Forelimb muscle (tissue), 1 donor: ENCODE data around the gene VWA3B. TPM values are rescaled to one million over a fixed set of nuclear protein-coding genes. Genes with fewer than 3 reads are reported as not detected.
"Not testable (repeated sequence)": the region's sequence is repeated elsewhere in the genome, so short reads cannot be mapped to it uniquely, and the experiment has no call there.

ENCODE experiments used
- DNase-seq: peaks from one replicate; pipeline ENCODE4 v3.0.0-alpha.2; 2013; ENCODE audit warnings: low read depth
- polyA plus RNA-seq: library from polyadenylated mRNA; unstranded; fragments of 120-200 nt; gene quantifications from one replicate; pipeline ENCODE4 v1.2.1, GENCODE V29; 2013; ENCODE audit not compliant: insufficient read length

The VWA3B gene
- polyA plus RNA-seq, 1 donor, result 1.6 TPM

DNA sequence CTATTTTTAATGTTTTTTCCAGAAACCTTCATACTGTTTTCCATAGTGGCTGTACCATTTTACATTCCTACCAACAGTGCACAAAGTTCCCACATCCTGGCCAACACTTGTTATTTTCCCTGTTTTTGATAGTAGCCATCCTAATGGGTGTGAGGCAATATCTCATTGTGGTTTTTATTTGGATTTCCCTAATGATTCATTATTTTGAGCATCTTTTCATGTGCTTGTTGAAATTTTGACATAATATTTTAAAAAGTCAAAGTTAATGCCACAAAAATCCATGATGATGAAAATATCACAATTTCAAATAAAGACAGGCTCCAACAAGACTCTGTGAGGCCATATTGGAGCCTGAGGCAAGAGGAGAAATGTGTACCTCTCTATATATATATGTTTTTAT, 50.2 kb downstream of the VWA3B start:
- DNase-seq, result no peak

DNA sequence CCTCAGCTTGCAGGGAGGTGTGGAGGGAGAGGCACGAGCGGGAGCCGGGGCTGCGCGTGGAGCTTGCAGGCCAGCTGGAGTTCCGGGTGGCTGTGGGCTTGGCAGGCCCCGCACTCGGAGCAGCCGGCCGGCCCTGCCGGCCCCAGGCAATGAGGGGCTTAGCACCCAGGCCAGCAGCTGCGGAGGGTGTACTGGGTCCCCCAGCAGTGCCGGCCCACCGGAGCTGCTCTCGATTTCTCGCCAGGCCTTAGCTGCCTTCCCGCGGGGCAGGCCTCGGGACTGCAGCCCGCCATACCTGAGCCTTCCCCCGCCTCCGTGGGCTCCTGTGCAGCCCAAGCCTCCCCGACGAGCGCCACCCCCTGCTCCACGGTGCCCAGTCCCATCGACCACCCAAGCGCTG, 52.0 kb downstream of the VWA3B start:
- not testable (repeated sequence) for DNase-seq

DNA sequence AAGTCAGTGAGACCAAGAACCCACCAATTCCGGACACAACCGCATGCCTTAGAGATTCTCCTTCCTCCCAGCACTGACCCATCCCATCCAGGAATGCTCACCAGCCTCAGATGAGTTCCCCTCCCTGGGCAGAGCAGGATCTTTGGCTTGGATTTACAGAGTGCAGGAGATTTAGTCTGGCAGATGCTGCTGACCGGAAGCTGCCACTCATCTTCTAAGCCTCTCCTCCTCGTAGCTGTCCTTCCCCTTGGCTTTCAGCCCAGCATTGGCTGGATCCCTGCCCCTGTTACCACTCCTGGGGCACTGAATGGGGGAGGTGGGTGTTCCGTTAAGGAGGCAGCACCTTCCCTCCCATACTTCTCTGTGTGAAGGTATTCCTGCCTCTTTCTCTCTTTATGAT, 53.2 kb downstream of the VWA3B start:
- no peak for DNase-seq

DNA sequence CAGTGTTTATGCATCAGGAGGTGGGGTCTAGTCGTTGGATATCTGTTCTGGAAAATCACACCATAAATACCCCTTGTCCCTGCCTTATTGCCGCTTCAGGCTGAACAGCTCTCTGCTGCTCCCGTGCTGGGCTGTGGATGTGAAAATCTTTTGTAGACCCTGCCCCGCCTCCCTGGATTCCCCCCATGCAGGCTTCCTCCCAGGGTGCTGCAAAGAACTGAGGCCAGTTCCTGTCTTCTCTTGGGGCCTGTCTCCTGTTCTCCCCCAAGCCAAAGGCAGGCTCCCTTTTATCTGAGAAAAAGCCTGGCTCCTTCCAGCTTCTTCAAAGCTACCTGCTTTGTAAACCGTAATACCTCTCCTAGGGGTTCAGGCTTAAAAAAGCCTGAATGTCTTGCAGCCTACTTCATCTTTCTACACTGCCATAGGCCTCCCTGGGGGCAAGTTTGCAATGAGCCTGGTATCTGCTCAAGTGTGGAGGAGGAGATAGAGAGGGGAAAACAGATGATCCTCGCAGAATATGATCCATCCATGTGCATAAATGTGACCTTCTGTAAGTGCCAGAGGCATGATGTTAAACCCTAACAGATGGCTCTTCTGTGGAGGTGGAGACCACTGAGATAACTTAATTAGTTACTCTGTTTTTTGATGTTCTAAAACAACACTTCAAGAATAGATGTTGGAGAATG, 55.3 kb downstream of the VWA3B start:
- DNase-seq, result no peak

DNA sequence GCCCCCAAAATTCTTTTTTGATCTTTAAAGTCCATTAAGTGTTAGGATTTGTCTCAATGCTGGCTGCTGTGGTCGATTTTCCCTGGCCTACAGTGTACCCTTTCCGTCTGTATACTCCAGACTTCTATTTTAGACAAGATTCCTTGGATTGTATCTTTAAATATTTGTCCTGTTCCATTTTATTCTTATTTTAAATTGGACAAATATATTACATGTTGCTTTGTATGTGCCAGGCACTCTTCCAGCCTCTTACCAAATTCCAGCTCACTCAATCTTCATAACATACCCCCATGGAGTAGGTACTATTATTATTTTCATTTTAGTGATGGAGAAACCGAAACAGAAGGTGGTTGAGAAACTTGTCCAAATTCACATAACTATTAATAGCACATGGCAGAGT, 58.1 kb downstream of the VWA3B start:
- DNase-seq, result no peak

DNA sequence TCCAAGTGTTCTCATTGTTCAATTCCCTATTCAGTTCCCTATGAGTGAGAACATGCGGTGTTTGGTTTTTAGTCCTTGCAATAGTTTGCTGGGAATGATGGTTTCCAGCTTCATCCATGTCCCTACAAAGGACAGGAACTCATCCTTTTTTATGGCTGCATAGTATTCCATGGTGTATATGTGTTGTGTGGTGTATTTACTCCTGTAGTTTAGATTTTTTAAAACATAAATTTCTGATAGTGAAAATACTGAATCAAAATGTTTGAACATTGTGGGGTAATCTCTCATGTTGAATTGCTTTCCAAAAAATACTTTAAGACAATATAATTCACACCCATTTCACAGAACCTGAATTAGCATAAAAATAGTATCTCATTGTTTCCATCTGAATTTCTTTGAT, 60.9 kb downstream of the VWA3B start:
- not testable (repeated sequence) for DNase-seq

DNA sequence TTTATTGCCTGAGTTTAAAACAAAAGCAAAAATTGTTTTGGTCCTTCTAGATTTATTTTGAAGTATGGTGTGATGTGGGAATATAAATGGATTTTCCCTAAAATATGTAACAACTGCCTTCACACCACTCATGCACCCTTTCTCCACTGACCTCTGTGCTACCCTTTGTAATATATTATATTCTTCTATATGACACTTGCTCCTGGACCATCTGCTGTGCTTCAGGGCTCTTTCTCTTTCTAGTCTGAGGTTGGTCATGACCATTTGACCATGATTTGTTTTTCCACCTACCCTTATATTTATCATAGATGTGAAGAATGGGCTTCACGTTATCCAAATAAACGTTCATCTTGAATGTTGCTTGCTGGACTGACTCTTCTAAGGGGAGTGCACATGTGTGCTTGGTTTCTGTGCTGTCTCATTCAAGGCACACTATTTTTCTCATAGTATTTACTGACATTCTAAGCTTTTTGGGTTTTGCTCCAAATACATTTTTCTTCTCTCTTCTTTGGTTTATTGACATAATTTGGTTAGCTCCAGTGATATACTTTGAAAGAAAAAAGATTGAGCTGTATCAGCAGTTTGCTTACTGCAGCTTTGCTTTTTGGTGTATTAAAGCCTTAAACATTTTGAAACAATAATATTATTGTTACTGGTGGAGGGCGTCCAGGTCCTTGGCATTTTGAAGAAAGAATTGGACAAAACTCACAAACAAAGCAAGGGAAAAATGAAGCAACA, 61.8 kb downstream of the VWA3B start:
- DNase-seq, result no peak

DNA sequence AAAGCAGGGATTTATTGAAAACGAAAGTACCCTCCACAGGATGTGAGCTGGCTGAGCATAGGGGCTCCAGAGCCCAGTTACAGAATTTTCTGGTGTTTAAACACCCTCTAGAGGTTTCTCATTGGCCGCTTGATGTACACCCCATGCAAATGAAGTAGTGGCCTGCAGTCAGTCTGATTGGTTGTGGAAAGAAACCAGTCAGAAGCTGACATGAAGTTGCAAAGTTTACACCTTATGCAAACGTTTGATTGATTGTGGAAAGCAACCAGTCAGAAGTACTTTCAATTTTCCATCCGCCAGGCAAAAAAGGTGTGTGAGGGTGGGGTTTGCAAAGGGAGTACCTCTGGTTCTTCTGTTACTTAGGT, 62.3 kb downstream of the VWA3B start:
- no peak for DNase-seq

DNA sequence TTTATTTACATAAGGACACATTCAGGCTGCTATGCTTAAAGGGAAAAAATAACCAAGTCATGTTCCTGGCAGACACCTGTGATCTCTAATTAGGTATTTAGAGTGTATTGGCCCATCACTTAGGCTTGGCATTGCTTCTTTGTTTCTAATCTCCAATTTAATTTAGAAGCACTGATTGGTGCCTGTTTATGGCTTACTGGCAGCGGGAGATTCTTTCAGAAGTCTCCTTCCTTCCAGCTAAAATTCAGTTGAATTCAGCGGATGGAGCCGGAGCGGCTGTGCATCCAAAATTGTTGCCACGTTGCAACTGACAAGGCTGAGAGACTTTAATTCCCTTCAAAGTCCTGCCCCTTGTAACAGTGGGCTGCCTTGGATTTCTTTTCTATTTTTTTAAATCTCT, 66.5 kb downstream of the VWA3B start:
- DNase-seq, result no peak

DNA sequence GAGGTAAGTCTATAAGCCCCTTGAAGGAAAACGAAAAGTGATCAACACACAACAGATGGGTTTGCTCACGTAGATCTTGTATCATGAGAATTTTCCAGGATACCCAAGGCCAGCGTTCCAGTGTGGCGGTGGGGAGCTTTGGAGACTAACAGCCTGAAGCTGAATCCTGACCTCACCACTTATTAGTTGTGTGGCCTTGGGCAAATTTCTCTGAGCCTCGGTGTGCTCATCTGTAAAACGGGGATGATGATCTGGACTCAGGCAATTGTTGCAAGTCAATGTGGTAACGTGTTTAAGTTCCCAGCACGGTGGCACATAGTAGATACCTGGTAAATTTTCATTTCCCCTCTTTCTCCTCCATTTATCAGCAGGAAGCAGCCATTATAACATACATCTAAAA, 68.3 kb downstream of the VWA3B start:
- DNase-seq, result no peak

DNA sequence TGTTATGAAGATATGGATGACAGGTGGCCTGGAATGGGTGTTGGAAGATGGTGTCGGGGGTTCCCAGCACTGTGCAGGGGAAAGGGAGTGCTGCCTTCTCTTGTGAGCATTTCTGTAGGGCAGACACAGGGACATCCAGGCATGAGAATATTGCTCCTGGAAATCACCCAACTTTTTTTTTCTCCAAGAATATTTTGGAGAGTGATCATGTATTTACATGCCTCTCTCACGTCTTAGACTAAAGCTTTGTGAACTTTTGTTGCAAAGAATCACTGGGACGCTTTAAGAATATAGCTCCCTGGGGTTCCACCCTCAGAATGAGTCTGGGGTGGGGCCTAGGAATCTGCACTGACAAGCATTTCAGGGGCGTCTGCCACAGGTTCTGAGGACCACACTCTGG, 68.7 kb downstream of the VWA3B start:
- DNase-seq, result no peak

DNA sequence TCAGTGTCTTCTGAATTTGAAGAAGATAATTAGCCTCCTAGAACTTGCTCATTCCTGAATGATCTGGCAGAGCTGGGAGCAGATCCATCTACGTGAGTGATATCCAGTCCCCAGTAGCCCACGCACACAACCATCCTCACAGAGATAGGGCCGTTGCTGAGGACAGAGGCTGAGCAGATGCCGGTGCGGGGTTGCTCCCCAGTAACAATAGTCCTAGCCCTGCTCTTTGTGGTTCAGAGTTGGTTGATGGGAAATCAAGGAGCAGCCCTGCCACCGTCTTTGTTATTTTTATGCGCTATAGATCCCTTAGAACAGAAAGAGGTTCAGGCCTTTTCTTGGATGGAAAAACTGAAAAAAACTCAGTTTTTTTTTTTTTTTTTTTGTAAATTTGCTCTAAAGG, 69.3 kb downstream of the VWA3B start:
- no peak for DNase-seq

DNA sequence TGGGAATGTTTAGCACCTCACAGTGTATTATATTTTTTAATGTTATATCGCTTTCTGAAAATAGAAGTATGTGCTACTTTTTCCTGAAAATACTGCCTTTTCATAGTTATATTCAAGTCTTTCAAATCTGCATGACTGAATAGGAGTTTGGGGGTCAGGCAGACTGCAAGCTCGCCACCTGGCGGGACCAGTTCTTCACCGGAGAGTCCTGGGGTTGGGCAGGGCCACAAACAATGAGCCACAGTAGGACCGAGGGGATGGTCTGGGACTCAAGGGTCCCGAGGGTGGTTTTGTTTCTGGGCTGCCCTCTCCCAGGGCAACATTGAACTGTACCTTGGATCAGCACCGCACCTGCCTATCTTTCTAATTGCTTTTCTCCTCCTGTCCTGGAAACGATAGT, 70.6 kb downstream of the VWA3B start:
- no peak for DNase-seq

DNA sequence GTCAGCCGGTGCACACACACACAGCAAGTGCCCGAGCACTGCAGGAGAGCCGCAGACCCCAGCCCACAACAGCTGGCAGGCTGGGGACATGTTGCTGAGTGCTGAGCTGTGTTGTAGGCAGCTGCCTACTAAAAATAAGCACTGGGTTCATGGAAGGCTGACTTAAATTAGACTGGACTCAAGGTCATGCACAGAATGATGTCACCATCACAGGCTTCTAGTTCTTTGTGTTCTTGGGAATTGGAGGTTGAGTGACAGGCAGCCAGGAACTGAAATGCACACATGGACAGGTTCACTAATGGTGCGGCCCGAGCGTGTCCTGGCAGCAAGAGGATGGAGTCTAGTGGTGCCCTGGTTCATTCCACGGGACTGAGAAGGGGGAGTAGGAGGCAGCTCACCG, 71.3 kb downstream of the VWA3B start:
- no peak for DNase-seq

DNA sequence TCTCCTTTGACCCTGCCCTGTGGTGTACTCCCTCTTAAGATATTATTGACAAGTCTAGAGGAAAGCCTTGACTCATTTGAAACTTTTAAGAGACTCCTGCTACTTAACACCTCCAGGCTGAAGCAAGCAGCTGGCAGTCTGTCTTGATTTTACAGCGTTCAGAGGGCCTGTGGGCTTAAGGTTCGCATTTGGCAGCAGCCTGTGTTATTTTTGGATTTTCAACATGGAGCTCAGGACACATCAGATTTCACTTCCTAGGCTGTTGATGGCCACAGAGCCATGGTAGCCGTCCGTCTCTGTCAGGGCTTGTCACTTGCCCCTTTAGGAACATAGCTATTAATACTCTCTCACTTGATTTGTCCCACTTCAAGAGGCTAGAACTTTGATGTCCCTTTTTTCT, 73.6 kb downstream of the VWA3B start:
- no peak for DNase-seq

DNA sequence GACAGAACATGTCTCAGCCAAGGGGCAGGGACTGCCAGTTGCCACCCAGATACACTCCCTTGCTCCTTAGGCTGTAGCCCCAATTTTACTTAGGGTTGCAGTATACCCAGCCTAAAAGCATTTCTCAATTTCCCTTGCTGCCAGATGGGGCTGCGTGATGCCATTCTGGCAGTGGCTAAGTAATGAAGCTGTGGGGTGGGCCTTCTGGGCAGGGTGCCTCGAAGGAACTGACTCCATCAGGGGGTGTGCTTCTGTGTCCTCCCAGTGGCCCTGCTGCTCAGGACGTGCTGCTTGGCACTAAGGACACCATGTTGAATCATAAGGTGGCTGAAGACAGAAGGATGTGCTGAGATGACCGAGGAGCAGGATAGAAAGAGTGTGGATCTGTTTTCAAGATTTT, 74.2 kb downstream of the VWA3B start:
- DNase-seq, result no peak

DNA sequence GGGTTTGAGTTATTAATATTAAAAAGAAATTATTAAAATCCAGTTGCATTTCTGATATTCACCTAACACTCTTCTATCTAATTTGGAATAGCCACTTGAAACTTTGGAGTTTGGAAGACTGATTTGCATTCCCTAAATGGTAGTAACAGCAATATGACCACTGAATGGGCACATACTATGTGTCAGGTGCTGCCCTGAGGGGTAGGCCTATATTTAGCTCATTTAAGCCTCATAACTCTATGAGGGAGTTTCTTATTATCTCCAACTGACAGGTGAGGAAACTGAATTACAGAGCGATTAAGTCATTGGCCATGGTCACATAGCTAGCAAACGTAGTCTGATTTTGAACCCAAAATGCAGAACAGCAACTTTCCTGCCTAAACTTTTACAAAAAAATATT, 77.3 kb downstream of the VWA3B start:
- DNase-seq, result no peak

DNA sequence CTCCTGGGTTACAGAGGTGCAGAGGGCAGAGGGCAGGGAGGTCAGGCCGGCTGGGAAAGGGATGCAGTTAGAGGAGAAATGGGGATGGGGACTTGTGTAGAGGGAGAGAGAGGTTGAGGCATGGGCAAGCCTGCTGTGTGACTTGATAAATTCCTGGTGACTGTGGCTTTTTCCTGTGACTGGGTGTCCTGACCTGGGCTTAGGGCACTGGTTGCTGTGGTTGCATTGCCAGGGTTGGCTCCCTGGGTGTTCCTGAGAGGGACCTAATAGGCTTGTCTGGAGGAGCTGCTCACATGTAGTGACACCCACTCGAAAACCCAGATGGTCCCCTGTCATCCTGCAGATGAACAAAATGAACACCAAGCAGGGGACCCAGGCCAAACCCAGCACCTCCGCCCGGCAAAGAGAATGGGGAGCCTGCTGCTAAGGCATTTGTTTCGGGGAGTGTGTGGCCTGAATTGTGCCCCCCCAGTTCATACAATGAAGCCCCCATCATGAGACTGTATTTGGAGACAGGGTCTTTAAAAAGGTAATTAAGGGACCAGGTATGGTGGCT, 78.6 kb downstream of the VWA3B start:
- no peak for DNase-seq

DNA sequence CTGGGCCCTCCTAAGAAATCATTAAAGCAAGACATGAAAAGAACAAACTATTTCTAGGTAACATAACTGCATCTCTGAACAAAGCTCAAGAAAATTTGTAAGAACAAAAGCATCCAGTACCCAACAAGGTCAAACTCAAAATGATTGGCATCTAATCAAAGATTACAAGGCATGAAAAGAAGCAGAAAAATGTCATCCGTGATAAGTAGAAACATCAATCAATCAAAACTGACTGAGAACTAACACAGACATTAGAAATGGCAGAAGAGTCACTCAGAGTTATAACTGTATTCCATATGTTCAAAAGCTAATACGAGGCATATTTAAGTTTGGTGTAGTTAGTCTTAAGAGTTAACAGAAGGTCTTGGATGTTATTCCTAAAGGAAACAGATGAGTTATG, 80.9 kb downstream of the VWA3B start:
- DNase-seq, result no peak

DNA sequence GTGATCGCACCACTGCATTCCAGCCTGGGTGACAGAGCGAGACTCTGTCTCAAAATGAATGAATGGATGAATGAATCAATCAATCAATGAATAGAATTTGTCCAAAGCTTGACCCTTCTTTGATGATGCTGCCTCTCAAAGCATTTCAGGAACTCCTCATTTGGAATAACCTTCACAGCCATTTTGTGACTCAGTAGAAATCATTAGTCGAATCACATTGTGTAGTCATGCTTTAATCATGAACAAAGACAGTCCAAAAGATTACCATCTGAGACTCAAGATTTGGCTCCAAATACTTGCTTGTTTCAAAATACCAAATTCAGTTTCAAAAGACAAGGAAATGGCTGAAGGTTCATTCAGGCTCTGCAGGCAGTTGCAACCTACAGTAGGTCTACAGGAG, 83.1 kb downstream of the VWA3B start:
- no peak for DNase-seq

DNA sequence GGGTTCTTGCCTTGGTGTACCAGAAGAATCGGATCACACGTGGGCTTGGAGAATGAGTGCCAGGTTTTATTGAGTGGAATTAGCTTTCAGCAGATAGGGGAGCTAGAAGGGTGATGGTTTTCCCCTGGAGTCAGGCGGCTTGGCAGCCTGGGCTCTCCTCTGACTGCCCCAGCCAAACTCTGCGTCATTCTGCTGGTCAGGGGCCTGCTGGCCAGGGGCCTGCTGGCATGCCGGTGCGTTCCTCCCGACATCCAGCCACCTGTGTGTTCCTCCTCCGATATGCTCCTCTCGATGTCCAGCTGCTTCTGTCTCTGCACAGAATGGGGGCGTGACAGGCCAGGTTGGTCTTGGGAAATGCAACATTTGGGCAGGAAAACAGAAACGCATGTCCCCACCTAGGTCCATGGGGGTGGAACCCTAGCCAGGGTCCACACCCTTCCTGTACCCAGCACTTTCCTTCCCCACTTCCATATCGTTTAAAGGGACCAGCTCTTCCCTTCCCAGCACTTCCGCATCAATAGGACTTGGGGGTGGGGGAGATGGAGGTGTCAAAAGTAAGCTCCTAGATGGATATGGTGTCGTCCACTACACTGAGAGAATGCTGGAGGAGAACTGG, 85.3 kb downstream of the VWA3B start:
- no peak for DNase-seq

DNA sequence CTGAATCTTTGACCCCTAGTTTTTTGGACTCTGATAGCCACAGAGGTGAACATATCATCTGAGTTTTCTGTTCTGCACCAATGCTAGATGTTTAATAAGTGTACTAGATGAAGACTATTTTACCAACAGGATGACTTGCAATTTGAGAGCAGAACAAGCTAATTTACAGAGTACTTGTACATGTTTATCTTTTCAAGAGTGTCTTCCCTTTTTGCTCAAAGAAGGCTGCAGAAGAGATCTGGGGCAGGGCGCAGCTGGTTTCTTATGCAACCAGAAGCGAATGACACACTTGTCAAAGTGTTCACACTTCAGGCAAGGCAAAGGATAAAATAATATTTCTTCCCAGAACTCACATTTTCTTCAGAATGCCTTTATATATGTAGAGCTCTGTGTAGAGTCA, 86.0 kb downstream of the VWA3B start:
- DNase-seq, result no peak

DNA sequence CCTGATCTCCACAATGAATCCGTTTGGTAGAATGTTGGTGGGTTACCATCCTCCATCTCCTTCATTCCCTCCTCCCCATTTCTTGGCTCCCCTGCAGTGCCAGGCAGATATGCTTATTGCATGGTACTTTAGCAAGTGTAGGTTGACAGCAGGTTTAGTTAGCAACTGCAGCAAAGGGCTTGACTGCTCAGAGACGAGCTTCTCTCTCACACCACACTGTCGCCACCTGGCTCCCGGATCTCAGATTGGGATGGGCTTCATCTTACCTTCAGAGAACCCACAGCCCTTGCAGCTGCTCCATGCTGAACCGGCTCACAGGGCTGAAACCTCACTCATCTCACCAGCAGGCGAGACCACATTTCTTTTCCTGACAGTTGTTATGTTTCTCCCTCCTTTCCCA, 88.8 kb downstream of the VWA3B start:
- DNase-seq, result no peak
